HG02970 (cell line): ENCODE data around the gene EFCAB10.
"Not testable (repeated sequence)": the region's sequence is repeated elsewhere in the genome, so short reads cannot be mapped to it uniquely, and the experiment has no call there.

Experiments used
- ATAC-seq: cut with Tn5 transposase; IDR thresholded peaks from one replicate; pipeline ENCODE4 v1.9.1; 2021; ENCODE audit warnings: mild to moderate bottlenecking, moderate library complexity, moderate number of reproducible peaks; ENCODE audit not compliant: unreplicated experiment, low FRiP score

Gene EFCAB10

GRCh38 chr7:105599551-105599950 lies 18.3 kb upstream of the EFCAB10 start:
- ATAC-seq, result no peak

DNA sequence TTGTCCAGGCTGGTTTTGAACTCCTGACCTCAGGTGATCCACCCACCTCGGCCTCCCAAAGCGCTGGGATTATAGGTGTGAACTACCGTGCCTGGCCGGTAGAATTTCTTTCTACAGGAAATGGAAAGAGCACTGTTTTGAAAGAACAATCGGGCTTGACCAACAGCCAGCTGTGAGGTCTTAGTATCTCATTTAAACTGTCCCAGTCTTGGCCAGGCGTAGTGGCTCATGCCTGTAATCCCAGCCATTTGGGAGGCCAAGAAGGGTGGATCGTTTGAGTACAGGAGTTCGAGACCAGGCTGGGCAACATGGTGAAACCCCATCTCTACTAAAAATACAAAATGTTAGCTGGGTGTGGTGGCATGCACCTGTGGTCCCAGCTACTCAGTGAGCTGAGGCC lies 17.8 kb upstream of the EFCAB10 start:
- ATAC-seq, result not testable (repeated sequence)

DNA sequence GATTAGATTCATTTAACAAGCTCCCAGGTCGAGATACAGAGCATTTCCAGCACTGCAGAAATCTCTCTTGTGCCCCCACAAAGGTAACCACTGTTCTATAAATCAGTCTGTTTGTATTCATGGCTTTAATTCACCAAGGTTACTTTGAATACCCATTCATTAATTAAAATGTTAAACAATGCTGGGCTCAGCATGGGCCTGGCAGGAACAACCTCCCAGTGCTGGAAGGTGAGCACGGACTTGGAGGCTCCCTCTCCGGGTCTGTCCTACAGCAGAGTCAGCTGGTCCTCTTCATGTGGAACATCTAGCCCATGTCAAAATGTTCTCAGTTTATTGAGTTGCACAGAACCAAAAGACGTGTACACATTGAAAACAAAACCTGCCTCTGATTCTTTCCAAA lies 15.6 kb upstream of the EFCAB10 start:
- ATAC-seq, result no peak

DNA sequence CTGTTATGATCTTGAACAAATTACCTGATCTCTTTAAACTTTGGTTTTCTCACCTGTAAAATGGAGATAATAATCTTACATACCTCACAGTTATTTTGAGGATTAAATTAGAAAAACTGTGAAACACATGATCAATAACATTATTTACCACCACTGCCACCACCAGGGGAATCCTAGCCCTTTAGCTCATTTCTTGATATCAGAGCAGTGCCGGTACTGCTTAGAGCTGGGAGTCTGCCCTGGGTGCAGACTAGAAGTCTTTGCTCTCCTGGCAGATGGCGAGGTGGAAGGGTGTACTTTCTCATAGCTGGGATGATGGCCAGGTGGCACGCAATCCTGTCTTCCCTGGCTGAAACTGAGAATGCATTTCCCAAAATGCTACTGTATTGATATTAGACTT lies 12.7 kb upstream of the EFCAB10 start:
- no peak for ATAC-seq

DNA sequence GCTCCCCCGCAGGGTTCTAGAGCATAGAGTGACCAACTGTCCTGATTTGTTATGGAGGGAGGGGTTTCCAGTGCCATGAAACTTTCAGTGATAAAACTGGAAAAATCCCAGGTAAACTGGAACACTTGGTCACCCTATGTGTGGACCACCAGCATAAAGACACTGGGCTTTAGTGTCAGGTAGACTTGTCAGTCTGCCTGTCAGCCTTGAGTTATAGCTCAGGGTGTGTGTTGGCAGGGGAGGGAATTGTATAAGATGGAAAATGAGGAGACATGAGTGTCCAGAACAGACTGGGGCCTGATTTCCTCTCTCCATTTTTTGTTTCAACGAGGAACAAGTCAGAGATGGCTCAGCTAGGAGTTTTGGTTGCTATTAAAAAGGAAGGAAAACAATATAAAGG lies 10.2 kb upstream of the EFCAB10 start:
- no peak for ATAC-seq

DNA sequence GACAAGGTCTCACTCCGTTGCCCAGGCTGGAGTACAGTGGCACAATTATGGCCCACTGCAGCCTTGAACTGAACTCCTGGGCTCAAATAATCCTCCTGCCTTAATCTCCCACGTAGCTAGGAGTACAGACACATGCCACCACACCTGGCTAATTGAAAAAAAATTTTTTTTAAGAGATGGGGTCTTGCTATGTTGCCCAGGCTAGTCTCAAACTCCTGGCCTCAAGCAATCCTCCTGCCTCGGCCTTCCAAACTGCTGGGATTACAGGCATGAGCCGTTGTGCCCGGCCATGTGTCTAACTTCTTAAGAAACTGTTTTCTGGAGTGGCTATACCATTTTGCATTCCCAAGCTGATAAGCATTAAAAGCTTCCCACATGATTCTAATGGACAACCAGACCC lies 9.5 kb upstream of the EFCAB10 start:
- ATAC-seq, result no peak

DNA sequence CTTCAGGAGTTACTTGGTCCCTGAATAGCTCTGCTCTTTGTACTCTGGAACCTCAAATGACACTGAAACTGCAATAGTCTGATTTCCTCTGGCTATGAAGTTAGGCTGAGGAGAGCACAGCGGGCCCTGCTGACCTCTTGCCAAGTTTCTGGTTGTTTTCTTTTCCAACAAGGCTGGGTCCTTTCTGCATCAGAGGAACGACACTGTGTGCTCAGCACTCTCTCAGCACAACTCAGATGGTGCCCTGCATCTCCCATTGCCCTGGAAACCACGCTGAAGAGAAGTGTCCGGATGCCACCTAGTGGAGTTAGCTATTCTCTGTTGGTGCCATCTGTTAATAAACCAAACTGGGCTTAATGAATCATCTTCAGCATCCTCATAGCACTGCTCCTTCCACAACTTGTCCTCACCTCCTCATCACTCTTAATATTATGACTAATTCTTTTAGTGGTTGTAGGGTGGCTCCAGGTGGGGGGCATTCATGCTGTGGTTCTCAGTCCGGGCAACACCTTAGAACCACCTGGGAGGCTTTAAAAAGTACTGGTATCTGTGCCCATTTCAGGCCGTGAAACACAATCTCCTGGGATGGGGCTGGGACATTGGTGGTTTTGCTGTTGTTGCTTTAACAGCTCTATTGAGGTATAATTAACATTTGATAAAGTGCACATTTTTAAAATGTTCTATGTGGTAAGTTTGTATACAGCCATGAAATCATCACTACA lies 8.2 kb upstream of the EFCAB10 start:
- no peak for ATAC-seq

DNA sequence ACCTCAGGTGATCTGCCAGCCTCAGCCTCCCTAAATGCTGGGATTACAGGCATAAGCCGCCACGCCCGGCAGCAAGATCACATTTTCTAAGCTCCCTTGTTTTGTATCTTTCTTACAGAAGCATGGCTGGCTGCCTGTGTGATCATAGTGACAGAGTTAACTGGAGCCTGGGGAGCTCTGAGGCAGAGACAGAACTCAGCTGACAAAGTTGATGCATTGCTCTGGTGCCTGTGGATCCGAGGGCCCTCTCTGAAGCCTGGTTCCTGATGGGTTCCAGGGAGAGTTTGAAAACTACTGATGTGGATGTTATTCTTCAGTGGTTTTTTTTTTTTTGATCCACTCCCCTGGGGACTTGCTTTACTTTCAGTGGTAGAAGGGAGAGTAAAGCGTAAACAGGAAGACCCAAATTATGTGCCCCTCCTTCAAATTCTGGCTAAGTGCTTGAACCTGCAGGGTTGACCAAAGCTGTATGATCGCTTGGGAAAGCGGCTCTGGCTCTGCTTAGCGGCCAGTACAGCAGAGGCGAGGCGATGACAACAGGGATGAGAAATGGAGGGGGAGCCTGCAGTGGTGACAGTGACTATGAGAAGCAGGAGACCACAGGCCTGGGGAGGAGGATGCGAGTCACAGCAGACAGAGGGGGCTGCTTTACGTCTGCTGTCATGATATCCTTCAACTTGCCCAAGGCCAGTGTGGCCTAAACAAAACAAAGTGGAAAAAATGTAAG lies 6.8 kb upstream of the EFCAB10 start:
- no peak for ATAC-seq

DNA sequence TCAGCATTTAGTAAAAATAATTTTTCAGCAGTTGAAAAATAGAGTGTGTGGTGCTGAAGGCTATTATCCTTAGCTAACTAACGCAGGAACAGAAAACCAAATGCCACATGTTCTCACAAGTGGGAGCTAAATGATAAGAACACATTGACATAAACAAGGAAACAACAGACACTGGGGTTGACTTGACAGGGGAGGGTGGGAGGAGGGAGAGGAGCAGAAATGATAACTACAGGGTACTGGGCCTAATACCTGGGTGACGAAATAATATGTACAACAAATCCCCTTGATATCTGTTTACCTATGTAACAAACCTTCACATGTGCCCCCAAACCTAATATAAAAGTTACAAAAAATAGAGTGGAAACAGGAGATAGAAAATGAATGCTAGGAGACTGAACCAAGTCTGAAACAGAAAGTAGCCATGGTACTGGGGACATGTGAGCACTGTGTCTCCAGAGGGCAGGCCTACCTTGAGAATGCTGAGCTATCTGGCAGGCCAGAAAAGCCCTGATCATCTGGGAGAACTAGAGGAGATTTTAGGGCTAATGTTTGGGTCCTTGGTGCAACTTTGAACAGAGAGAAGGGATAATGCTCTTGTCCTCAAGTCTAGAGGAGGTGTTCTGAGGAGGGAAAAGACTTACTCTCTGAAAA lies 4.7 kb upstream of the EFCAB10 start:
- ATAC-seq, result no peak

DNA sequence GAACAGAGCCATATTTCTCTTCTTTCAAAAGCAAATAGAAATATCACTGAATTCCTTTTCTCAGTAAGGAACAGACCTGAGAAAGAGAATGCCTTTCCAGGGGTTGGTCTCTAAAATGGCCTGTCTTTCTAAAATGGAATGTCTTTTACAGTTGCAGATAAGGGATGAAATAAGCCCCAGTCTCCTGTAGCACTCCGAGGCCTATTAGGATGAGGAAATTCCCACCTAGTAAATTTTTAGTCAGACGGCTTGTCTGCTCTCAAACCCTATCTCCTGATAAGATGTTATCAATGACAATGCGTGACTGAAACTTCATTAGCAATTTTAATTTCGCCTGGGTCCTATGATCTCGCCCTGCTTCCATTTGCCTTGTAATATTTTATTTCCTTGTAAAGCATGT lies 2.9 kb upstream of the EFCAB10 start:
- no peak for ATAC-seq

- no peak for ATAC-seq
Measured at GRCh38 chr7:105583061-105583460, 1.8 kb upstream of the EFCAB10 start.

DNA sequence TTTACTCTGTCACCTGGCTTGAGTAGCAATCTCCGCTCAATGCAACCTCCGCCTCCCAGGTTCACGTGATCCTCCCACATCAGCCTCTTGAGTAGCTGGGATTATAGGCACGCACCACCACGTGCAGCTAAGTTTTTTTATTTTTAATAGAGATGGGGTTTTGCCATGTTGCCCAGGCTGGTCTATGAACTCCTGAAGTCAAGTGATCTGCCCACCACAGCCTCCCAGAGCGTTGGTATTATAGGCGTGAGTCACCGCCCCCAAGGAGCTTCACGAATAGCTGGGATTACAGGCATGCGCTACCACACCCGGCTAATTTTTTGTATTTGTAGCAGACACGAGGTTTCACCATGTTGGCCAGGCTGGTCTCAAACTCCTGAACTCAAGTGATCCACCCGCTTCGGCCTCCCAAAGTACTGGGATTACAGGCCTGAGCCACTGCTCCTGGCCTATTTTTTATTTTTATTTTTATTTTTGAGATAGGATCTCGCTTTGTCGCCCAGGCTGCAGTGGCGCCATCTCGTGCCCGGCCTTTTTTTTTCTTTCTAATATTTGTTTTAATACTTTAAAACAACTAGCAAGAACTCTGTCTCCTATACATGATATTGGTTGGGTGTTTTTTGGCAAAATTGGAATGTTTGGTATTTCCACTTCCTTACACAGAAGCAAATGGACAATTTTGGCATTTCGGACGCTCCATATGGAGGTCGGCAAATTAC lies 1.1 kb downstream of the EFCAB10 start:
- ATAC-seq, result no peak

DNA sequence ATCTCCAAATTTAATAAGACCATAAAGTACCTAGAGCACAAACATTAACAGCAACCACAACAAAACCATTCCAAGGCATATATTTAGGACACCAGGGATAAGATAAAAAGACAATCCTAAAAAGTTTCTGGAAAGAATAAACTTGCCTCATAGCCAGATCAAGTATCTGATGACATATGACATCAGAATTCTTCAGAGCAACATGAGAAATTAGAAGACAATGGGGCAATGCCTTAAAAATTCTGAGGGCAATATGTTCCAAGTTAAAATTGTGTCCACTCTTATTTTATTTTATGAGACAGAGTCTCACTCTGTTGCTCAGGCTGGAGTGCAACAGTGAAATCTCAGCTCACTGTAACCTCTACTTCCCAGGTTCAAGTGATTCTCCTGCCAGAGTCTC lies 2.8 kb downstream of the EFCAB10 start:
- no peak for ATAC-seq

DNA sequence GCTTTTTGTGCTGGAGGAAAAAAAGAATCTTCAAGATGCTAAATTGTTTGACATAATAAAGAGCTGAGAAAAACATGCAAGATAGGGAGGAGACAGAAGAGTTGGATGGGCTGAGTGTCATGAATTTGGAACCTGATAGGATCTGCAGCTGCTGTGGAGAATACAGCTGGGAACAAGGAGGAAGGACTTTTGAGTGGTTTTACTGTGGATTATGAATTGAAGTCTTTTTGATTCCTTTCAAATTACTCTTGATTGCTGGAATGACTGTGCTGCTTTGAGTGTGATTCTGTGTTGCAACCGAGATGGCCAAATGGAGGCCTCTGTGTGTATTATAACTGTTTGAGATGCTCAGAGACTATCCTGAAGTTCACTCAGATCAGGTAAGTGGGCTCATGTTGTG lies 4.0 kb downstream of the EFCAB10 start:
- no peak for ATAC-seq

- ATAC-seq, result no peak
Measured at GRCh38 chr7:105571891-105572290, 9.4 kb downstream of the EFCAB10 start.

DNA sequence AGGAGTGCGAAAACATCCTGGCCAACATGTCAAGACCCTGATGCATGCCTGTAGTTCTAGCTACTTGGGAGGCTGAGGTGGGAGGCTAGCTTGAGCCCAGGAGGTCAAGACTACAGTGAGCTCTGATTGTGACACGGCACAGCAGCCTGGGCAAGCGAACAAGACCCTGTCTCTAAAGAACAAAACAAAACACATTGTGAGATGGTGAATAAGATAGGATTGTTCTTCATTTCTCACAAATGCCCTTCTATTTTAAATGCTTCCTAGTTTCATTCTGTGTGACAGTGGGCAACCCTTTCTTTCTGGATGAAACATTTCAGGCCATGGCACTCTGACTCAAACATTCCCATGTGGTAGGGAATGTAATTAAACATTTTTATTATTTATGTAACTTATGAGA lies 13.5 kb downstream of the EFCAB10 start:
- no peak for ATAC-seq

GRCh38 chr7:105567024-105567423 lies 14.3 kb downstream of the EFCAB10 start:
- ATAC-seq, result no peak

DNA sequence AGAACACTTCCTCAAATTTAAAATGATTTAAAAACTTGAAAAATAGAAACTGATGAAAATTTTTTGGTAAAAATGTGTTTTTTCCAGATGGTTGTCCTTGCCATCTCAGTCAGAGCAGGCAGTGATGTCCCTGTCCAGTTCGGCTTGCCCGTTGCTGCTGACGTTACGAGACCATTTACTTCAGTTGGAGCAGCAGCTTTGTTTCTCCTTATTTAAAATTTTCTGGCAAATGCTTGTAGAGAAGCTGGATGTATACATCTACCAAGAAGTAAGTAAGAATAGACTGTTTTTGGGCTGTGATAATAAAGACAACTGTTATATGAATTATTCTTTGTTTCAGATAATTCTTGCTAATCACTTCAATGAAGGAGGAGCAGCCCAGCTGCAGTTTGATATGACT lies 16.1 kb downstream of the EFCAB10 start:
- no peak for ATAC-seq

- ATAC-seq, result no peak
Measured at GRCh38 chr7:105559926-105560325, 21.4 kb downstream of the EFCAB10 start.

GRCh38 chr7:105538339-105538738 lies 43.0 kb downstream of the EFCAB10 start:
- no peak for ATAC-seq
